Spleen (tissue), 7 donors: Measurements from ENCODE around the gene OR52W1.

Experiments
- POLR2A ChIP-seq, 3 donors: fragments of 450-650 bp; IDR thresholded peaks; one replicate each; pipeline ENCODE4 v1.5.1; 2017; ENCODE audit warnings: antibody characterized with exemption in 3 of 3, mild to moderate bottlenecking in 1 of 3
- TF ChIP-seq, protein P1 (sequence below), 11 experiments: fragments of 200-600 bp in 7 of 11; fragments of 450-650 bp in 4 of 11; sonication (generic) in 4 of 11; IDR thresholded peaks in 8 of 11; conservative IDR thresholded peaks in 3 of 11; 1 replicate in 7 of 11; 2 replicates in 4 of 11; pipeline versions ENCODE4 v1.4.0 to v1.8.0; 2016 to 2021; ENCODE audit warnings: antibody characterized with exemption in 11 of 11, inconsistent platforms in 4 of 11, mild to moderate bottlenecking in 1 of 11
- donor health status: DM: no; HTN: no; CAD: no; lungs with moderate emphysema.
- donor health status: DM: no; HTN: no; CAD: no.
- donor health status: DM: no; HTN: no; CAD: no.

DNA sequence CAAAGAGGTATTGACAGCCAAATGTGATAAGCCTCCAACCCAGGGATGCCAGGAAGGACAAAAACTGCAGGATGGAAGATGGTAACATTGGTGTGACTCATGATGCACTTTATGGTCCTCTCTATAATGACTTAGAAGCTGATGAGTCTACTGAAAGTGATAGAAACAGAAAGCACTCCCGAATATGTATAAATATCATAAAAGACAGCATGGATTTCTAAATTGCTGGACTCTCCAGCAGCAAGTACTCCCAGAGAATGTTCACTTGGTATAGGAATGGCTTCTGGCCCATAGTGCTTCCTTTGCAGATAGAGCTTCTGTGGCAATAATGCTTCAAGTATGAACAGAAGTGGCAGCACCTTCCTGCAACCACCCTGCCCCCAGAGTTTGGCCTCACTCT is 28.8 kb upstream of the OR52W1 start, which contains the start of gene OR52B2:
- TF ChIP-seq POLR2A (IDR thresholded peaks at IDR 0.05): no peak
- TF ChIP-seq, protein P1, sequence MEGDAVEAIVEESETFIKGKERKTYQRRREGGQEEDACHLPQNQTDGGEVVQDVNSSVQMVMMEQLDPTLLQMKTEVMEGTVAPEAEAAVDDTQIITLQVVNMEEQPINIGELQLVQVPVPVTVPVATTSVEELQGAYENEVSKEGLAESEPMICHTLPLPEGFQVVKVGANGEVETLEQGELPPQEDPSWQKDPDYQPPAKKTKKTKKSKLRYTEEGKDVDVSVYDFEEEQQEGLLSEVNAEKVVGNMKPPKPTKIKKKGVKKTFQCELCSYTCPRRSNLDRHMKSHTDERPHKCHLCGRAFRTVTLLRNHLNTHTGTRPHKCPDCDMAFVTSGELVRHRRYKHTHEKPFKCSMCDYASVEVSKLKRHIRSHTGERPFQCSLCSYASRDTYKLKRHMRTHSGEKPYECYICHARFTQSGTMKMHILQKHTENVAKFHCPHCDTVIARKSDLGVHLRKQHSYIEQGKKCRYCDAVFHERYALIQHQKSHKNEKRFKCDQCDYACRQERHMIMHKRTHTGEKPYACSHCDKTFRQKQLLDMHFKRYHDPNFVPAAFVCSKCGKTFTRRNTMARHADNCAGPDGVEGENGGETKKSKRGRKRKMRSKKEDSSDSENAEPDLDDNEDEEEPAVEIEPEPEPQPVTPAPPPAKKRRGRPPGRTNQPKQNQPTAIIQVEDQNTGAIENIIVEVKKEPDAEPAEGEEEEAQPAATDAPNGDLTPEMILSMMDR (IDR thresholded peaks at IDR 0.05 in 8 of 11, conservative IDR thresholded peaks at IDR 0.05 in 3 of 11): no peak
